Measurements from ENCODE around the gene TSPAN18.

DNA sequence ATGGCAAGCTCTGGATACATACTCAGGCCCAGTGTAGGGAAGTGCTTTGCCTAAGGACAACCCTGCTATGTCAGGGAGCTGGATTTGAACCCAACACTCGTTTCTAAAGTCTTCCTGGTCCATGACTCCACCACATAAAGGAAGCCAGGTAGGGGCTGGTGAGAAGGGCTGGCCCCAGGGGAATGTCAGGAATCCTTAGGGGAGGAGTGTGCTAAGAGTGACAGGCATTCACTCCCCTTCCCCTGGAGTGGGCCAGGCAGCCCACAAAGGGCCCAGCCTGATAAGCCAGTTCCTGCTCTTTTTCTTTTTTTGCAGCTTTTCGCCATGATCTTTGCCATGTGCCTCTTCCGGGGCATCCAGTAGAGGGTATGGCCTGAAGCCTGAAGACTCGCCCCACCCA, 202.1 kb downstream of the TSPAN18 start:
- TF ChIP-seq POLR2AphosphoS5 (IDR thresholded peaks at IDR 0.05) (no peak), POLR2A (IDR thresholded peaks at IDR 0.05) (no peak)

Data from breast epithelium (tissue), 3 donors.